ENCODE data around the gene ELOF1.
"Not testable (repeated sequence)": the region's sequence is repeated elsewhere in the genome, so short reads cannot be mapped to it uniquely, and the experiment has no call there.

The ELOF1 gene

GRCh38 chr19:11558881-11559828 lies at the start of gene ELOF1:
ELOF1 (minus strand) TSS chr19:11559230; CDS start chr19:11554347, 4,883 bp downstream.
- DNase-seq (ENCODE audit: low read depth), result peak; percentile 98
- no peak for TF ChIP-seq CTCF (IDR thresholded peaks at IDR 0.05; ENCODE audit: low read depth, low read length)
- peak; percentile 90 for TF ChIP-seq POLR2A (IDR thresholded peaks at IDR 0.05; ENCODE audit: extremely low read depth, insufficient read length)
- peak within 1 kb of the TSS; percentile 82 for H3K4me3 ChIP-seq (ENCODE audit: low read depth, low read length)

- no peak for TF ChIP-seq CTCF (IDR thresholded peaks at IDR 0.05; ENCODE audit: low read depth, low read length)
- no peak for TF ChIP-seq MYC (IDR thresholded peaks at IDR 0.05; ENCODE audit: low read depth, low read length)
- TF ChIP-seq POLR2A (IDR thresholded peaks at IDR 0.05; ENCODE audit: extremely low read depth, insufficient read length), result no peak
- TF ChIP-seq MAX (IDR thresholded peaks at IDR 0.05; ENCODE audit: low read depth, low read length), result no peak
- no peak overlapping the region for H3K4me3 ChIP-seq (ENCODE audit: low read depth, low read length)
- no peak for DNase-seq (ENCODE audit: low read depth)
These were observed 47.5 kb upstream of the ELOF1 start for GRCh38 chr19:11606484-11606883.

GRCh38 chr19:11599704-11600103 lies 40.7 kb upstream of the ELOF1 start:
- not testable (repeated sequence) for H3K4me3 ChIP-seq (ENCODE audit: low read depth, low read length); DNase-seq (ENCODE audit: low read depth)

GRCh38 chr19:11598746-11599145 lies 39.7 kb upstream of the ELOF1 start:
- TF ChIP-seq POLR2A (IDR thresholded peaks at IDR 0.05; ENCODE audit: extremely low read depth, insufficient read length), result no peak
- TF ChIP-seq MAX (IDR thresholded peaks at IDR 0.05; ENCODE audit: low read depth, low read length), result no peak
- no peak for TF ChIP-seq CTCF (IDR thresholded peaks at IDR 0.05; ENCODE audit: low read depth, low read length)
- TF ChIP-seq MYC (IDR thresholded peaks at IDR 0.05; ENCODE audit: low read depth, low read length), result no peak
- DNase-seq (ENCODE audit: low read depth), result no peak
- H3K4me3 ChIP-seq (ENCODE audit: low read depth, low read length), result peak overlapping the region; percentile 88

GRCh38 chr19:11598103-11598483 lies 39.1 kb upstream of the ELOF1 start:
- no peak for TF ChIP-seq CTCF (IDR thresholded peaks at IDR 0.05; ENCODE audit: low read depth, low read length)
- no peak for DNase-seq (ENCODE audit: low read depth)
- H3K4me3 ChIP-seq (ENCODE audit: low read depth, low read length), result peak overlapping the region; percentile 88

- DNase-seq (ENCODE audit: low read depth), result peak; percentile 99
- H3K4me3 ChIP-seq (ENCODE audit: low read depth, low read length), result peak within 1 kb of the TSS; percentile 88
- TF ChIP-seq MYC (IDR thresholded peaks at IDR 0.05; ENCODE audit: low read depth, low read length) (no peak; the same call in 1 of the 2 replicates), MAX (IDR thresholded peaks at IDR 0.05; ENCODE audit: low read depth, low read length) (peak; percentile 61; the same call in 1 of the 2 replicates), CTCF (IDR thresholded peaks at IDR 0.05; ENCODE audit: low read depth, low read length) (no peak), POLR2A (IDR thresholded peaks at IDR 0.05; ENCODE audit: extremely low read depth, insufficient read length) (peak; percentile 96)
These were observed 38.4 kb upstream of the ELOF1 start, which contains the start of gene ZNF627 for GRCh38 chr19:11597202-11598102. ZNF627 (plus strand) TSS chr19:11597483; CDS start chr19:11597628, 145 bp downstream.

Measured in NB4 (cell line).